Measurements from ENCODE around the gene FAM174B.

The FAM174B gene

GRCh38 chr15:92582206-92582605 lies 73.4 kb downstream of the FAM174B start:
- no peaks in the 10 kb centered on the region for H3K27me3 ChIP-seq (ENCODE audit: insufficient read depth, low read depth)
- no peak overlapping the region for H2AFZ ChIP-seq (ENCODE audit: low read depth)
- H3K79me2 ChIP-seq (ENCODE audit: insufficient read depth, low read depth): no peaks in the 10 kb centered on the region
- no peak overlapping the region for H3K27ac ChIP-seq
- H3K4me3 ChIP-seq (IDR thresholded peaks at IDR 0.05; ENCODE audit: insufficient read depth, low read depth, low read length): no peak overlapping the region
- no peaks in the 10 kb centered on the region for H3K36me3 ChIP-seq (ENCODE audit: insufficient read depth)
- no peak for TF ChIP-seq CTCF (conservative IDR thresholded peaks at IDR 0.05; ENCODE audit: low read depth, low read length)
- no peaks in the 10 kb centered on the region for H4K20me1 ChIP-seq (ENCODE audit: insufficient read depth)
- no peaks in the 10 kb centered on the region for H3K4me1 ChIP-seq (ENCODE audit: low read depth, poor library complexity, severe bottlenecking)
- no peak overlapping the region for H3K9ac ChIP-seq
- H3K4me2 ChIP-seq: no peak overlapping the region

DNA sequence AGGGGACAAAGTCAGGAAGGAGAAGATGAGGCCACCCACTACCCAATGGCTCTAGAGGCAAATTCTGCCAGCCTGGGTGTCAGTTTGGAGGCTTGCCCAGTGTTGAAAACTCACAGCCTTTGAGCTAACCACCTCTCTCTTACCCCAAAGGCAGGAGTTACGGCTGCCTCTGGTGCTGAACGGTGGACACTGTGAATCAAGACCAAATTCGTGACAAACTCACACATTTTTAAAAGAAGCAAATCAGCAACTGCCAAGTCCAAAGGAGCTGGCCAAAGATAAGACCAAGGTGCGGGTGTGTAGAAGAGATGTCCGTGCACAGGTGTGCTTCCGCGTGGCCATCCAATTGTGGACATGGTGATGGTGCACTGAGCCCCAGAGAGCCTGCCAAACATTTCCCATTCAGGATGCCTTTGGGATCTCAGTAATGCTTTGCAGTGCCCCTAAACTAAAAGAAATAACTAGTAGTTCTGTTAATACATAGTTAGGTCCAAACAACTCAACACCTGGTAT lies 74.6 kb downstream of the FAM174B start:
- H3K4me2 ChIP-seq: no peak overlapping the region
- no peak overlapping the region for H3K27ac ChIP-seq
- no peak overlapping the region for H3K4me3 ChIP-seq (IDR thresholded peaks at IDR 0.05; ENCODE audit: insufficient read depth, low read depth, low read length)
- H3K27me3 ChIP-seq (ENCODE audit: insufficient read depth, low read depth): no peaks in the 10 kb centered on the region
- no peaks in the 10 kb centered on the region for H3K4me1 ChIP-seq (ENCODE audit: low read depth, poor library complexity, severe bottlenecking)
- no peak overlapping the region for H2AFZ ChIP-seq (ENCODE audit: low read depth)
- H3K36me3 ChIP-seq (ENCODE audit: insufficient read depth): no peaks in the 10 kb centered on the region
- TF ChIP-seq CTCF (conservative IDR thresholded peaks at IDR 0.05; ENCODE audit: low read depth, low read length): no peak
- H3K79me2 ChIP-seq (ENCODE audit: insufficient read depth, low read depth): no peaks in the 10 kb centered on the region
- no peak overlapping the region for H3K9ac ChIP-seq
- no peaks in the 10 kb centered on the region for H4K20me1 ChIP-seq (ENCODE audit: insufficient read depth)

DNA sequence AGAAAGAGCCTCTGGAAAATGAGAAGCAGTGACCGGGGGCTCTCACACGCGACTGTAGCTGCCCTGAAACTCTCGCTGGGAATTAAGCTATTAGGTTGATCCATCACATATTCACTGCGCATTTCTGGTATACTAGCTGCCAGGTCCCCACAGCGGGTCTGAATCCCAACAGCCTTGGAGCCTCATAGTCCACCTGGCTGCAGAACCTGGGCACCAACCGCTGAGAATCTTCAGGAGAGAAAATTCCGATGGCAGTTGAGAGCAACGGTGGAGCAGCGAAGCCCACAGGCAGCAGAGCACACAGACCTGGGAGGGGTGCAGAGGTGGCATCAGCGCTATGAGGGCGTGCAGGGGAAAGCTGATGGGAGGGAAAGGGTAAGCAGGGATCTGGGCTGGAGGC lies 75.1 kb downstream of the FAM174B start:
- no peak overlapping the region for H2AFZ ChIP-seq (ENCODE audit: low read depth)
- H3K4me1 ChIP-seq (ENCODE audit: low read depth, poor library complexity, severe bottlenecking): no peaks in the 10 kb centered on the region
- no peak for TF ChIP-seq CTCF (conservative IDR thresholded peaks at IDR 0.05; ENCODE audit: low read depth, low read length)
- no peak overlapping the region for H3K9ac ChIP-seq
- no peaks in the 10 kb centered on the region for H3K27me3 ChIP-seq (ENCODE audit: insufficient read depth, low read depth)
- H3K79me2 ChIP-seq (ENCODE audit: insufficient read depth, low read depth): no peaks in the 10 kb centered on the region
- H3K4me2 ChIP-seq: no peak overlapping the region
- H3K27ac ChIP-seq: no peak overlapping the region
- H4K20me1 ChIP-seq (ENCODE audit: insufficient read depth): no peaks in the 10 kb centered on the region
- H3K36me3 ChIP-seq (ENCODE audit: insufficient read depth): no peaks in the 10 kb centered on the region
- no peak overlapping the region for H3K4me3 ChIP-seq (IDR thresholded peaks at IDR 0.05; ENCODE audit: insufficient read depth, low read depth, low read length)

DNA sequence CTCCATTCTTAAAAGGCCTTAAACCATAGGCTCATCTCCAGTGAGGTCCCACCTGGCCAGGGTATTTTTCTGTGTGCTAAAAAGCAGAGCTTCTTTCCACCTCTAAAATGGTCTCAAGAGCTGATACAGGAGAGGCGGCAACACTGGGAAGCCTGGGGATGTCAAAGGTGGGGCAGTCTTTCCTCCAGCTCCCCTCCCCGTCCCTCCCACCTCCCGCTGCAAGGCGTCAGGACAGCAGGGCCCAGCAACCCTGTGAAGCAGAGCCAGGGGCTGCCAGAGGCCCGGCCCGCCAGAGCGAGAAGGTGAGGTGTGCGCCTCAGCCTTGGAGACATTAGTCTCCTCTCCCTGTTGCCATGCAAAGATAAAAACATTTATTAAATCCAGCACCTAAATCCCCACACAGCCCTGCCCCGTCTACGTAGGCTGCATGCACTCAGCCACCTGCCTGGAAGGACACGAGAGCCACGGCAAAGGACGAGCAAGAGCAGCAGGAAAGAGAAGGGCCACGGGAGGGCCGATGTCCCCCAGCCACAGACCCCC lies 75.6 kb downstream of the FAM174B start:
- H3K27ac ChIP-seq: no peak overlapping the region
- H4K20me1 ChIP-seq (ENCODE audit: insufficient read depth): no peaks in the 10 kb centered on the region
- no peak overlapping the region for H3K4me2 ChIP-seq
- no peak for TF ChIP-seq CTCF (conservative IDR thresholded peaks at IDR 0.05; ENCODE audit: low read depth, low read length)
- no peaks in the 10 kb centered on the region for H3K4me1 ChIP-seq (ENCODE audit: low read depth, poor library complexity, severe bottlenecking)
- H3K4me3 ChIP-seq (IDR thresholded peaks at IDR 0.05; ENCODE audit: insufficient read depth, low read depth, low read length): no peak overlapping the region
- H3K79me2 ChIP-seq (ENCODE audit: insufficient read depth, low read depth): no peaks in the 10 kb centered on the region
- H3K36me3 ChIP-seq (ENCODE audit: insufficient read depth): no peaks in the 10 kb centered on the region
- no peak overlapping the region for H3K9ac ChIP-seq
- no peak overlapping the region for H2AFZ ChIP-seq (ENCODE audit: low read depth)
- no peaks in the 10 kb centered on the region for H3K27me3 ChIP-seq (ENCODE audit: insufficient read depth, low read depth)
